GM12891 (cell line): ENCODE measurements around the gene FERMT2.

ENCODE experiments used
- POLR2A ChIP-seq: IDR thresholded peaks from 2 replicates; pipeline ENCODE4 v1.6.1; 2011; ENCODE audit warnings: low read depth, low read length, control low read depth
- POLR2AphosphoS5 ChIP-seq: IDR thresholded peaks from 2 replicates; pipeline ENCODE4 v1.6.1; 2011; ENCODE audit warnings: low read depth, low read length, control low read depth

- TF ChIP-seq POLR2A, result no peak
- TF ChIP-seq POLR2AphosphoS5, result no peak
Measured at GRCh38 chr14:52919971-52920370, 30.9 kb downstream of the FERMT2 start.
